IMR-90 (cell line): ENCODE measurements around the gene DSE. TPM values are rescaled to one million over a fixed set of nuclear protein-coding genes. Genes with fewer than 3 reads are reported as not detected.

Experiments
- ATAC-seq: fragments of 200-7000 bp; cut with Tn5 transposase; 2 replicates; pipeline ENCODE4 v1.9.1; 2020; ENCODE audit warnings: low read depth, mild to moderate bottlenecking, moderate library complexity
- BruUV-seq: library from RNA; stranded (reverse); fragments of 400-500 nt; replicated peaks from 2 replicates; lab custom pipeline; 2021; lab: Mats Ljungman, UMichigan
- CTCF ChIA-PET: fragments of 300-600 bp; formaldehyde crosslinking; extraction: SDS; loops from one replicate; lab custom pipeline; 2021; ENCODE audit warnings: antibody characterized with exemption; lab: Yijun Ruan, JAX
- POLR2A ChIA-PET: fragments of 300-600 bp; sonication (Branson Sonifier 250); formaldehyde crosslinking; loops from one replicate; lab custom pipeline; 2022; ENCODE audit warnings: antibody characterized with exemption; ENCODE audit not compliant: unreplicated experiment; lab: Charles Lee
- DNase-seq: peaks from one replicate; pipeline ENCODE4 v3.0.0; 2013
- H2AFZ ChIP-seq: replicated peaks from 2 replicates; pipeline ENCODE3; 2013; ENCODE audit warnings: low read length, mild to moderate bottlenecking; ENCODE audit not compliant: poor library complexity
- H2AK5ac ChIP-seq: 2 replicates; pipeline ENCODE4 v1.6.1; 2013; ENCODE audit warnings: low read depth, low read length, inconsistent platforms
- H2AK9ac ChIP-seq: replicated peaks from 2 replicates; pipeline ENCODE3; 2013; ENCODE audit warnings: mild to moderate bottlenecking, low read depth, low read length, moderate library complexity; ENCODE audit not compliant: poor library complexity
- H2BK120ac ChIP-seq: 2 replicates; pipeline ENCODE4 v1.6.1; 2013; ENCODE audit warnings: low read depth, low read length, inconsistent platforms
- H2BK15ac ChIP-seq: 3 replicates; pipeline ENCODE4 v1.6.1; 2013; ENCODE audit warnings: low read depth, low read length, inconsistent platforms
- H2BK20ac ChIP-seq: 2 replicates; pipeline ENCODE4 v1.6.1; 2013; ENCODE audit warnings: low read depth, mild to moderate bottlenecking, inconsistent platforms, low read length, moderate library complexity
- H2BK5ac ChIP-seq: 2 replicates; pipeline ENCODE4 v1.6.1; 2013; ENCODE audit warnings: mild to moderate bottlenecking, low read depth, low read length, inconsistent platforms; ENCODE audit not compliant: poor library complexity, severe bottlenecking
- H3K14ac ChIP-seq: replicated peaks from 2 replicates; pipeline ENCODE4 v1.6.1; 2013; ENCODE audit warnings: low read depth, low read length, inconsistent platforms
- H3K18ac ChIP-seq: 2 replicates; pipeline ENCODE4 v1.6.1; 2013; ENCODE audit warnings: low read depth, low read length, control low read depth
- H3K23ac ChIP-seq: 2 replicates; pipeline ENCODE4 v1.6.1; 2013; ENCODE audit warnings: low read depth, low read length, inconsistent platforms
- H3K27ac ChIP-seq: 2 replicates; pipeline ENCODE4 v1.5.1; 2013; ENCODE audit warnings: mild to moderate bottlenecking, control low read depth, low read length; ENCODE audit not compliant: insufficient read depth
- H3K27me3 ChIP-seq: 2 replicates; pipeline ENCODE4 v1.6.1; 2013; ENCODE audit warnings: low read length; ENCODE audit not compliant: control insufficient read depth, insufficient read depth
- H3K36me3 ChIP-seq: 2 replicates; pipeline ENCODE4 v1.6.1; 2013; ENCODE audit warnings: low read length, mixed read lengths; ENCODE audit not compliant: control insufficient read depth, insufficient read depth
- H3K4ac ChIP-seq: 2 replicates; pipeline ENCODE4 v1.6.1; 2013; ENCODE audit warnings: low read depth, low read length, inconsistent platforms
- H3K4me1 ChIP-seq: 2 replicates; pipeline ENCODE4 v1.6.1; 2013; ENCODE audit warnings: low read length, mixed read lengths; ENCODE audit not compliant: control insufficient read depth, insufficient read depth
- H3K4me2 ChIP-seq: 2 replicates; pipeline ENCODE4 v1.6.1; 2013; ENCODE audit warnings: low read depth, mild to moderate bottlenecking, control low read depth, low read length, moderate library complexity
- H3K4me3 ChIP-seq: 2 replicates; pipeline ENCODE4 v1.5.1; 2013; ENCODE audit warnings: low read depth, mild to moderate bottlenecking, control low read depth, low read length, moderate library complexity; ENCODE audit not compliant: insufficient read depth
- H3K56ac ChIP-seq: 2 replicates; pipeline ENCODE4 v1.6.1; 2013; ENCODE audit warnings: low read length, inconsistent platforms; ENCODE audit not compliant: insufficient read depth; ENCODE audit errors: extremely low read depth
- H3K79me1 ChIP-seq, 2 experiments: 2 replicates each; pipeline ENCODE4 v1.6.1; 2013; ENCODE audit warnings: low read length in 2 of 2, inconsistent platforms in 1 of 2, low read depth in 1 of 2
- H3K9ac ChIP-seq: 2 replicates; pipeline ENCODE4 v1.6.1; 2013; ENCODE audit warnings: low read depth, low read length, control low read depth
- H3K9me1 ChIP-seq: 2 replicates; pipeline ENCODE4 v1.6.1; 2013; ENCODE audit warnings: low read length, inconsistent platforms; ENCODE audit not compliant: insufficient read depth
- H3K9me3 ChIP-seq: 2 replicates; pipeline ENCODE4 v1.6.1; 2013; ENCODE audit warnings: low read length; ENCODE audit not compliant: control insufficient read depth, insufficient read depth
- H4K20me1 ChIP-seq: 2 replicates; pipeline ENCODE4 v1.6.1; 2013; ENCODE audit warnings: low read length, inconsistent platforms; ENCODE audit not compliant: insufficient read depth
- H4K5ac ChIP-seq: 2 replicates; pipeline ENCODE4 v1.6.1; 2013; ENCODE audit warnings: mild to moderate bottlenecking, low read depth, low read length, control low read depth
- H4K8ac ChIP-seq, 2 experiments: 2 replicates each; pipeline ENCODE4 v1.6.1; 2013; ENCODE audit warnings: low read depth in 2 of 2, low read length in 2 of 2, control low read depth in 1 of 2, inconsistent platforms in 1 of 2
- H4K91ac ChIP-seq: 2 replicates; pipeline ENCODE4 v1.6.1; 2013; ENCODE audit warnings: low read depth, low read length, inconsistent platforms; ENCODE audit not compliant: insufficient read depth
- BHLHE40 ChIP-seq: fragments of 150-350 bp; IDR thresholded peaks from 2 replicates; pipeline ENCODE4 v1.6.1; 2016; ENCODE audit warnings: mild to moderate bottlenecking, low read depth, low read length
- CTCF ChIP-seq: conservative IDR thresholded peaks from 2 replicates; pipeline ENCODE4 v1.5.1; 2012; ENCODE audit warnings: mild to moderate bottlenecking, low read depth, low read length, improper control_type of control experiment
- FOS ChIP-seq: fragments of 150-350 bp; IDR thresholded peaks from 2 replicates; pipeline ENCODE4 v1.6.1; 2016; ENCODE audit warnings: low read depth, low read length
- MAFK ChIP-seq: IDR thresholded peaks from 2 replicates; pipeline ENCODE4 v1.6.1; 2012; ENCODE audit warnings: low read depth, low read length, improper control_type of control experiment
- POLR2A ChIP-seq: IDR thresholded peaks from 2 replicates; pipeline ENCODE4 v1.6.1; 2012; ENCODE audit warnings: mild to moderate bottlenecking, low read depth, low read length
- RAD21 ChIP-seq: IDR thresholded peaks from 2 replicates; pipeline ENCODE4 v1.6.1; 2012; ENCODE audit warnings: low read length, improper control_type of control experiment
- RFX5 ChIP-seq: IDR thresholded peaks from 2 replicates; pipeline ENCODE4 v1.8.0; 2012; ENCODE audit warnings: low read depth, mild to moderate bottlenecking, low read length, moderate library complexity
- SMC3 ChIP-seq: fragments of 150-350 bp; IDR thresholded peaks from 2 replicates; pipeline ENCODE4 v1.6.1; 2016; ENCODE audit warnings: low read depth, mild to moderate bottlenecking, antibody characterized with exemption, low read length, moderate library complexity
- WGBS, 2 experiments: methylation state at CpG; one replicate each; pipeline versions ENCODE4 v1.1.5 to v1.1.7; 2013; ENCODE audit warnings: missing lambda C conversion rate in 2 of 2; ENCODE audit not compliant: insufficient read length in 1 of 2; ENCODE audit errors: extremely low coverage in 2 of 2; 5-methylcytosine and 5-hydroxymethylcytosine counted together
- dilution Hi-C: fragments of 300-500 bp; cut with HindIII; formaldehyde crosslinking; loops from one replicate; pipeline ENCODE4 v1.14.3; 2018; ENCODE audit warnings: low sequenced_read_pairs; ENCODE audit not compliant: unreplicated experiment
- in situ Hi-C: fragments of 300-500 bp; cut with MboI; formaldehyde crosslinking; loops from 3 replicates; pipeline ENCODE4 v1.14.3; 2019; ENCODE audit warnings: low sequenced_read_pairs, inconsistent platforms, mixed read lengths
- intact Hi-C: fragments of 100-400 bp; cut with micrococcal nuclease; formaldehyde crosslinking; loops from 2 replicates; pipeline ENCODE4 v1.10.0; 2022
- polyA plus RNA-seq, 3 experiments: library from polyadenylated mRNA; depleted of rRNA; stranded (reverse); fragments of >200 nt; gene quantifications; 2 replicates each; pipeline ENCODE4 v1.2.3, GENCODE V29; 2012; ENCODE audit warnings: low replicate concordance in 1 of 3
- total RNA-seq: library from RNA; depleted of rRNA; stranded (reverse); fragments of >200 nt; gene quantifications from 2 replicates; pipeline ENCODE4 v1.2.3, GENCODE V29; 2012

The DSE gene
- total and polyA plus RNA-seq, 2 of the 4 experiments (the other 2 are of a cell fraction): 48.0 to 154 TPM

- no peak for TF ChIP-seq CTCF
- TF ChIP-seq RAD21: no peak
- TF ChIP-seq POLR2A: no peak
- TF ChIP-seq RFX5: no peak
- no peak for TF ChIP-seq BHLHE40
- TF ChIP-seq MAFK: no peak
- no peak for TF ChIP-seq SMC3
Observed at GRCh38 chr6:116451916-116452315, 81.2 kb downstream of the DSE start (continued).

- WGBS, 2 experiments: no CpG with 5 or more reads among the region's 2 CpGs
- Histone ChIP-seq H2AFZ (no peak overlapping the region), H3K27me3 (no peaks in the 10 kb centered on the region), H3K14ac (no peak overlapping the region), H3K4me1 (peaks cover 2% of the 10 kb centered on the region), H3K27ac (no peak overlapping the region), H3K18ac (no peak overlapping the region), H3K23ac (no peak overlapping the region), H3K56ac (no peak overlapping the region), H4K8ac (no peak overlapping the region), H3K36me3 (no peaks in the 10 kb centered on the region; the same call in 1 of the 2 replicates), H2BK20ac (no peak overlapping the region), H2BK120ac (no peak overlapping the region), H4K20me1 (no peaks in the 10 kb centered on the region), H2AK9ac (no peak overlapping the region), H3K9me1 (peaks cover 11% of the 10 kb centered on the region), H3K9ac (no peak overlapping the region), H3K4ac (no peak overlapping the region), H3K4me2 (no peak overlapping the region), H4K91ac (no peak overlapping the region), H2BK5ac (no peak overlapping the region), H4K5ac (no peak overlapping the region), H2AK5ac (no peak overlapping the region), H2BK15ac (no peak overlapping the region), H3K79me1 (peaks cover 0 to 3% of the 10 kb centered on the region in 2 experiments; a peak in 1 of 4 replicates), H3K4me3 (no peak overlapping the region), H3K9me3 (no peaks in the 10 kb centered on the region)
- no peak for TF ChIP-seq FOS
- intact Hi-C loops: no loop called here
- DNase-seq (no peak), ATAC-seq (no peak)
- BruUV-seq: no TSS peak
- in situ Hi-C loops: no loop called here
- dilution Hi-C loops: no loop called here
- ChIA-PET POLR2A (no interaction called here), CTCF (no interaction called here)
Observed at GRCh38 chr6:116452531-116452930, 81.8 kb downstream of the DSE start.
